GM12872 (cell line): ENCODE data around the gene ANKRD34C.

Experiments
- CTCF ChIP-seq: IDR thresholded peaks from 3 replicates; pipeline ENCODE4 v1.5.1; 2011; ENCODE audit warnings: low read depth, mild to moderate bottlenecking, low read length, moderate library complexity; ENCODE audit not compliant: insufficient read depth

Gene ANKRD34C

GRCh38 chr15:79261836-79262235, 20.7 kb upstream of the ANKRD34C start:
- no peak for TF ChIP-seq CTCF

GRCh38 chr15:79265167-79265566, 17.4 kb upstream of the ANKRD34C start:
- TF ChIP-seq CTCF, result no peak

GRCh38 chr15:79265987-79266579, 16.4 kb upstream of the ANKRD34C start:
- no peak for TF ChIP-seq CTCF

- TF ChIP-seq CTCF, result no peak
These were observed 928 bp downstream of the ANKRD34C start for GRCh38 chr15:79283252-79284048.

GRCh38 chr15:79290642-79291275, 8.2 kb downstream of the ANKRD34C start:
- no peak for TF ChIP-seq CTCF

- no peak for TF ChIP-seq CTCF
These were observed 9.5 kb downstream of the ANKRD34C start for GRCh38 chr15:79292011-79292410.

- no peak for TF ChIP-seq CTCF
These were observed 11.6 kb downstream of the ANKRD34C start for GRCh38 chr15:79294075-79294474.
